Measurements from ENCODE around the gene ABHD15.
"Not testable (repeated sequence)": the region's sequence is repeated elsewhere in the genome, so short reads cannot be mapped to it uniquely, and the experiment has no call there.

The ABHD15 gene

DNA sequence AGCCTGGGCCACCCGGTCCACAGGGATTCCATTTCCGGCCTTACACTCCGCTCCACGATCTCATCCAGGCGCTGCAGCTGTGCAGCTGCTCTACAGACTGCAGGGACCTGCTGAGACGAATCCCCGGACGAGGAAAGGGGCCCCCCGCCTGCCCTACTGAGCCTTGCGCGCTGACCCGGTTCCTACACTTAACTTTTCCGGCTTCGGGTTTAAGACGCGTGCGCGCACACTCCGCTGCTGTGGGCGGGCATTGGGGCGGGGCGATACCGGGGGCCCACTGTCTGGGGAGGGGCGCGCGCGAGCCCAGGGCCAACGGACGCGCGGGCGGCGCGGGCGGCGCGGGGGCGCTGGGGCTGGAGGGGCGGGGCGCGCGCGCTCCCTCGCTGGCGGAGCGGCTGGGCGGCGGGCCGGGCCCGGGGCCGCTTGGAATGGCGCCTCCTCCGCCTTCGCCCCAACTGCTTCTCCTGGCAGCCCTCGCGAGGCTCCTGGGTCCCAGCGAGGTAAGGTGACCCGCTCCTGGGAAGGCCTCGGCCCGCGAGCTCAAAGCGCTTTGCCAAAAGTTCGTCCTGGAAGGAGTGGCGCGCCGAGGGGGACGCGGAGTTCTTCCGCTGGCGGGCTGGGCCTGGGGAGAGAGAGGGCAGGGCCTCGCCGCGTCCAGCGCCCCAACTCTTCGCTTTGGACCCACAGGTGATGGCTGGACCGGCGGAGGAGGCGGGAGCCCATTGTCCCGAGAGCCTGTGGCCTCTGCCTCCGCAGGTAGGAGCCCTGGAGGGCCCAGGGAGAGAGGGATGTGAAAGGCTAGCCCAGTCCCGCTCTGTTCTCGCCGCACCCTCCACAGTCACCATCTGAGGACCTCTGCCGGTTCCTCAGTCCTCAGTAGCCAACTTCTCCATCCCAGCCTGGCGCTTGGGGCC, 1.8 kb upstream of the ABHD15 start, which contains the start of gene TP53I13:
TSS of gene TP53I13 (plus strand) at position 371 of the 914 bp plus-strand sequence. CDS start at position 429, 58 bp downstream.
- DNase-seq (ENCODE audit: low read depth): no peak

DNA sequence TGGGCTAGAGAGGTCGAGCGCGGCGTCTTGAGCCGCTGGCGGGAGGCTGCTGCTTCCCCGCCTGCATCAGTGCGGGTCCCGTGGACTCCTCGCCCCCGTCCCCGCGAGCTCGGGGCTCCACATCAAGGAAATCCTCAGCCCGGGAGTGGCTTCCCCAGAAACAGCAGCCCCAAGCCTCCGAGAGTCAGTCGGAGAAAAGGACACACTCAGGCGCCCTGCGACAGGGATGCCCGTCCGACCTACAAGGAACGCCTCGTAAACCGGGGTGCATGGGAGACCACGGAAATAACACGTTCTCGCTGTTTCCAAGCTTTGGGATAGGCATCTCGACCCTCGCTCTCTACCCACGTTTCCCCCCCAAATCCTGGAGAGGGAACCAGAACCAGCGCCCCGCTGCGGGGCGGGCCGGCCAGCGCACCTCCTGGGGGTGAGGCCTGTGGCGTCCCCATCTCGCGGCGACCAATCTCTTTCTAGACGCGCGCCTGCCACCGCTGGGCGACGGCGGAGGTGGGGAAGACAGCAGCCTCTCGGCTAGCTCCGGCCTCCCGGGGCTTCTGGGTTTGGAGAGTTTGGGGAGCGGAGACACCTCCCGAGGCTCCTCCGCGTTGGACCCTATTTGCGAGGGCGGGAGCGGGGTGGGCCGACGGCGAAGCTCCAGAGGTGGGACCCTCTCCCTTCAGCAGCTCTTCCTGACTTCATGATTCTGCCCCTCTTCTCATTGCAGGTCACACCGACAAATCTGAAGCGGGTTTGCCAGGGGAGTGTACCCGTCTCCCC, 905 bp upstream of the ABHD15 start:
- DNase-seq (ENCODE audit: low read depth): no peak

DNA sequence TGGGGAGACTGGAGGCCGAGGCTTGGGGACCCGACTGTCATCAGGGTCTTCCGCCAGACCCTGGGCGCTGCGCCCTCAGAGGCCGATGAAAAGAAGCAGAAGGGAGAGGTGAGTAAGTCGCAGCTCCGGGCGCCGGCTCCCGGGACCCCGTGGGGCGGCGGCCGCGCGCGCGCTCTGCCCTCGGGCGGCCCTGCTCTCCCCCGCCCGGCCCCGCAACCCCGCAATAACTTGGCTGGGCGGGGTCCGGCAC, 392 bp upstream of the ABHD15 start:
- no peak for DNase-seq (ENCODE audit: low read depth)

DNA sequence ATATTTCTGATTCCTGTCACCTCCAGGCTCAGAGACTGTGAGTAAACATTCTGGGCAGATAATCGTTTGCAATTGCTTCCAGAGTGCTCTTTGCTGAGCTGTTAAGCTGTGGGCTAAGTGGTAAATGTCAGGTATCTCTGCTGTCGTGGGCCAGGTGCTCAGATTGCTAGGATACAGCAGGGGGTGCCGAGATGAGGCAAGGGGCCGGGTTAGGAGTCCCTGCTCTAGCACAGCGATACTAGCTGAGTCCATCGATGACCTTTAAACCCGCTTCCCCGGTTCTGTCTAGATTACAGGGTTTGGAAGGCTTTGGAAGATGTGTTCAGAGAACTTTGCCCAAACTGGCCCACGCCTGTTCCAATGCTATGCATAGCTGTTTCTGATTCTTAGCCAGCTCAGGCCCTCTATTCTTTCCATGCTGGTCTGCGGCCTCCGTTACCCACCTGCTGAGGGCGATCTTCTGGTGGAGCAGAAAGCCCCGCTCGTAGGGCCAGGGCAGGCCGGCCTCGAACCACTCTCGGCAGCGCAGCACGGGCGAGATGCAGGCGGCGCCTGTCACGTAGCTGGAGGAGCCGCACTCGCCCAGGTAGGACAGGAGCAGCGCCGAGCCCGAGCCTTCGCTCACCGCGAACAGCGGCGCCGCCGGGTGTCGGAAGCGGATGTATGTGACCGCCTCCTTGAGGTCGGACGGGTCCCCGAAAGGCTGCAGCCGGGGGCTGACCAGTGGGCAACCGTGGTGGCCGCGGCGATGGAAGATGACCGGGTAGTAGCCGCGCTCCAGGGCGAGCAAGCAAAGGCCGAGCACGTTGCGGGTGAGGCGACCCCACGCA, 979 bp downstream of the ABHD15 start:
- DNase-seq (ENCODE audit: low read depth): no peak

DNA sequence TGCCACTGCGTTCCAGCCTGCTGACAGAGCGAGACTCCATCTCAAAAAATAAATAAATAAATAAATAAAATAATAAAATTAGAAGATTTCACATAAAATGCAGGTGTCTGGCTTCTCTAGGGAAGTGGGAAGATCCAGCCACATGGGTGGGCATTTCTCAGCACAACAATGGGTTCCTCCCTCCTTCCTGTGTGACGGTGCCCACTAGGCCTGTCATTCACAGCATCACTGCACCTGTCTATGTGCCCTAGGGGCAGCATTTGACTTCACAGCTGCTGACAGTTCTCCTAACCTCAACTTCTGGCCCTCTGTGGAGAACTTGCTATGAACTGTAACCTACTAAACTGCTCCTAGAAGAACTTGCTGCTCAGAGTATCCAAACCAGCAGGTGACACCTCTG, 3.0 kb downstream of the ABHD15 start:
- DNase-seq (ENCODE audit: low read depth): no peak

DNA sequence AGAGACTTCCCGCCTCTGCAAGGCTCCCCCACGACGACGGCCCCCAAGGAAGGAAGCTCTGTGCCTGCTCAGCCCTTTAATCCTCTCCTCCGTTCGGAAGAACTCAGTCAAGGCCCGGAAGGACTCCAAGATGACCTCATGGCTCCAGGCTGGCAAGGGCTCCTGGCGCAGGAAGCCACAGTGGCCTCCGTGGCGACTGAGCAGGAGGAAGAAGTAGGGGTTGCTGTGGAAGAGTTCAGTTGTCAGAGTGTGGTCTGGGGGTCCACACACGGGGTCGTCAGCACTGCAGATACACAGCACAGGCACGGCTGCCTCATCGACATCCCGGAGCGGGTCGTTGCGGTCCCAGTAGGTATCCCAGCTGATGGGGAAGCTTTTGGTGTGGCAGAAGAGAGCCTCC, 4.2 kb downstream of the ABHD15 start:
- no peak for DNase-seq (ENCODE audit: low read depth)

DNA sequence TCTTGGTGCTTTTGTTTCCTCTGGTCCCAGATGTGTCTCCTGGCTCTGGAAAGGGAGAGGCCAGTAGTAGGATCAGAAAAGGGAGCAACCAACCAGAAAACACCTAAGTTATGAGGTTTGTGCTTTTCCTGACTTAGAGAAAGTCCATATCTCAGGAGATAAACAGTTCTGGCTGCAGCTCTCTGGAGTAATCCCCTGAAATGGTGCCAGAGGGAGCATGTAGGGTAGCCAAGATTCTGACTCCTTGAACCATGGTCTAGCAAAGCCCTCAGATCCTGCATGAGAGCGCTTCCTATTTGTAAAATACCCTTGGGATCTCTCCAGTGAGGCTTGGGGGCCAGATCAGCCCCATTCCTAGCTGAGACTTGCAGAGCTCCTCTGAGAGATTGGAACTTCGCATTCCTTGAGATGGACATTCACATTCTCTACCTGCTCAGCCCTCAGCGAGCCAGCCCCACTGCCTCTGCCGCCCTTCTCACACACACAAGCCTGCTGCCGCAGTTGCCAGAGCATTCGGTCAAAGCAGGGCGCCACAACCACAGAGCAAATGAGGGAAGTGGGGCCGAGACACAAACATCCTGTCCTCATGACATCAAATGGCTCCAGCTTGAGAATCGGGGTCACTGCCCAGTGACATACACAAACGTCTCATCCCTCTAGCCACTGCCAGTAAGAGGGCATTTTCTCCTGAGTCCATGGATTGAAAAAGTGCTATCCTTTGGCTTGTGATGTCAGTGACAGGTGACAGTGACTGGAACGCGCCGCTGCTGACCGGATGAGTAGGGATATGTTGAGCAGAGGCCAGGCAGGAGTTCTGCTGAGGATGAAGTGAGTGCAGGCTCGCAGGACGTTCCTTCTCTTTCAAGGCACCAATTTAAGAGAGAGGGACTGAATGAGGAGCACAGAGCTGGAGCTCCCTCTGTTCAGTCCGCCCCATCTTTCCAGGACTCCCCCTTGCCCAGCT, 5.0 kb downstream of the ABHD15 start:
- no peak for DNase-seq (ENCODE audit: low read depth)

DNA sequence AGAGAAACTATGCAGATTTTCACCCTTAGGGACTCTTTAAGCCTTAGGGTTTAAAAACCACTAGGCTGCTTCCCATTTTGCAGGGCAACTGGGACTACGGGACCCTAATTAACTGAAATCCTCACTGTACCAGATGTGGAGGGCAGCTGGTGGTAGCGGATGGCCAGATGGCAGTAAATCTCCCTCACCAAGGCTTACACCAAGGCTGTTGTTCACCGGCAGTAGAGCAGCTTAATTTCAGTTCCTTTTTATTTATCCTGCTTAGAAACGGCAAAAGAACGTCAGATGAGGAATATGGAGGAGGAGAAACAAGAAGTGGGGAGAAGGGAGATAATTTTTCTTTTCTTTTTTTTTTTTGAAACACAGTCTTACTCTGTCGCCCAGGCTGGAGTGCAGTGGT, 6.5 kb downstream of the ABHD15 start:
- DNase-seq (ENCODE audit: low read depth): no peak

DNA sequence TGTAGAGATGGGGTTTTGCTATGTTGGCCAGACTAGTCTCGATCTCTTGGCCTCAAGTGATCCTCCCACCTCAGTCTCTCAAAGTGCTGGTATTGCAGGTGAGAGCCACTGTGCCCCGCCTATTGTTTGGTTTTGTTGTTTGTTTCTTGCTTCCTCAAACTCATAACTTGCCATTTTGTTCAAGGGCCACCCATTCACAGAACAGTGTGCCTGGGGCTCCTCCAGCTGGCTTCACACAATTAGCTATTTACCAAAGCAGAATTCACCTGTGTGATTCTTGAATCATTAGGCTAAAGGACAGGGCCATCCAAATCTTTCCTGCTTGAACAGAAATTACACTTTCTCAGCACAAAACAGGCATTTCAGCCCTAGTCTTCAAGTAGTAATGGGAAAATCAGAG, 7.2 kb downstream of the ABHD15 start:
- no peak for DNase-seq (ENCODE audit: low read depth)

DNA sequence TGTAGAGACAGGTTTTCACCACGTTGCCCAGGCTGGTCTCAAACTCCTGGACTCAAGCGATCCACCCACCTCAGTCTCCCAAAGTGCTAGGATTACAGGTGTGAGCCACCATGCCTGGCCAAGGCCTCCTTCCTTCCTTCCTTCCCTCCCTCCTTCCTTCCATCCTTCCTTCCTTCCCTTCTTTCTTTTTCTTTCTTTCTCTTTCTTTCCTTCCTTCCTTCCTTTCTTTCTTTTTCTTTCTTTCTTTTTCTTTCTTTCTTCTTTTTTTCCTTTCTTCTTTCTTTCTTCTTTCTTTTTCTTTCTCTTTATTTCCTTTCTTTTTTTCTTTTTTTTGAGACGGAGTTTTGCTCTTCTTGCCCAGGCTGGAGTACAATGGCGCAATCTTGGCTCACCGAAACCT, 8.7 kb downstream of the ABHD15 start:
- not testable (repeated sequence) for DNase-seq (ENCODE audit: low read depth)

DNA sequence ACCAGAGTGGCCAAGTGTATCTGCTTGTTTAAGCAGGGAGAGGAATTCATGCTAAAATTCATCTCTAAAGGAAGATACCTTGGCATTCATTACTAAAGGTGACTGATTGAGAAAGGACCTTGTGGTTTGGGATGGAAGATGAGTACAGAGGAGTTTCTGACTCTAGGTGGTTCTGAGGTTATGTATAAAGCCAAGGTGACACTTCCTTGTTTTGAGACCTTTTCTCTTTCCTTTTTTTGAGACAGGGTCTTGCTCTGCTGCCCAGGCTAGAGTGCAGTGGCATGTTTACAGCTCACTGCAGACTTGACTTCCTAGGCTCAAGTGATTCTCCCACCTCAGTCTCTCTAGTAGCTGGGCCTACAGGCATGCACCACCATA, 9.1 kb downstream of the ABHD15 start:
- no peak for DNase-seq (ENCODE audit: low read depth)

DNA sequence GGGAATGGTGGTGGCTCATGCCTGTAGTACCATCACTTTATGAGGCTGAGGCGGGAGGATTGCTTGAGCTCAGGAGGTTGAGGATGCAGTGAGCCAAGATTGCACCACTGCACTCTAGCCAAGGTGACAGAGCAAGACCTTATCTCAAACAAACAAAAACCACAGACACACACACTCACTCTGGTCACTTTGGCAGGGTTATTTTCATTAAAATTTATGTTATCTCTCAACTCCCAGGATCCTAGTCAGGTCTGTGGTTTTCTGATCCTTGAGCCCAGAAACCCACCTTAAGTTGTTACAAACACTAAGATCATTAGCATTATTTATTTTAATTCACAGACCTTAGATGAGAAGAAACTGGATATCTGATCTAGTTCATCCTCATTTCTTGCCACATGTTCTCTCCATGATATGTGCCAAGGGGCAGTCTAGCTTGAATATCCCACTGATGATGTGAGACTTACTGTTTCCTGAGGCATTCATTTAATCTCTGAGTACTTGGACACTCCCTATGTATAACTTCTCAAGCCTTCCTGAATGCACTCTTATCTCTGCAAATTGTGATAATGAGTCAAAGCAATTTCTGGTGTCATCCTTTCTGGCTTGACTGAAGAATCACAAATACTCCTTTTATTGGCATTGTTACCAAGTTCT, 9.6 kb downstream of the ABHD15 start:
- DNase-seq (ENCODE audit: low read depth): no peak

DNA sequence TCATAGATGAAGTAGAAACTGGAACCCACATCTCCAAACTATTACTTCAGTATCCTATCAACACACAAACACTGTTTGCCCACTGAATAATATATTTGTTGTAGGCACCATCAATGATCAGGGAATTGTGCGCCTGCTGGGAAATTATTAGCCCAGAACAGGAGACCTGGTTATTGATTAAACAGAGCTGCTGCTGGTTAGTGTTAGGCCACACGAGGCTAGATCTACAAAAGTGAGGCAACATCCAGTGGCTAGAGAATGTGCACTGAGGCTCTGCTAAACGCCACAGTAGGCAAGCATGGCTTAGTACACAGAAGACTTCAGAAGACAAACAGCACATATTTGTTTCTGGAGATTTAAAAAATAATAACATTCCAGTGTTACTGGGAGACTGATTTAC, 11.0 kb downstream of the ABHD15 start:
- DNase-seq (ENCODE audit: low read depth): no peak

DNA sequence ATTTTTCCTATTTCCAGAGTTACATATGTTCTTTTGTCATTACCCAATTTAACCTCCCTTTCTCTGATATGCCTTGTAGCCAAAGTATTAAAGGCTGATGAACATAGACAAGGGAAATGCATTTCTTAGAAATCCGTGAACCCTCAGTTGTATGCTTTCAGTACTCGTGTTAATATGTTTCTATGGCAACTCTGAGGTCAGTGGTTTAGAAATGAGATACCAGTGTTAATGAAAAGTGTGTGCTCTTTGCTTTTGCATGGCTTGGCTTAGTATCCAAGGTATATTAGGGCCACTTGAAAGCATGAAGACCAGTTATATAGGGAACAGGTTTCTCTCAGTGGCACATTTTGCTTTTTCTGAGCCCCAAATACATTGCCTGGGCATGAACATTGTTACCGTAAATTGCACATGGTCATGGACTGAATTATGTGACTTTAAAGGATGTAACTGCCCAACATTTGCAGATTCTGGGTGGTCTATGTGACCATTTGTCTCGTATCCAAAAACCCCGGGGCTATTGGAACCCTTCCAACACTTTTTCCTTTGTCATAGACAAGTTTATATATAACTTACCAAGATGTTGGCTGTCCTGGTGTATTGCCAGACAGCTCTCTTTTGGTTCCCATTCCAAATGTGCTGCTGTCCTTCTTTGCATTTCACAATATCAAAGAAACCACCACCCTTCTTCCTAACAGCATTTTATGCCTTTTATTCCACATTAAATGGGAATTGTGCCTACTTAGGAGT, 17.5 kb downstream of the ABHD15 start:
- no peak for DNase-seq (ENCODE audit: low read depth)

DNA sequence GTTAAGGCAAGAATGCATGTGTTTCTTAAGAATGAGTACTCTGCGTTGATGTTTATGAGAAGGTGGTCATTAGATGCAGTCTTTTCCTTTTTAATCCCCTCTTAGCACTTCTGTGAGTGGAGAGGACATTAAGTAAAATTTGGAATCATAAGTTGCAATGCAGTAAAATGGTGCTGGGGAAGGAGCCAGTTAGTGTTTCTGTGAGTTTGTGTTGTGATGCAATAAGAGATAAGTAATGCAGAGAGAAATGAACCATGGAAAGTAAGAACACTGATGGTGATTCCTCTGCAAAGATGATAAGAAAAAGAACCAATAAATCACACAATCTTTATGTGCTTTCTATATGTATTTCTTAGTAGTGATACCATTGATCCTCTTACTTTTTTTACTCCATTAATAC, 20.0 kb downstream of the ABHD15 start:
- DNase-seq (ENCODE audit: low read depth): no peak

DNA sequence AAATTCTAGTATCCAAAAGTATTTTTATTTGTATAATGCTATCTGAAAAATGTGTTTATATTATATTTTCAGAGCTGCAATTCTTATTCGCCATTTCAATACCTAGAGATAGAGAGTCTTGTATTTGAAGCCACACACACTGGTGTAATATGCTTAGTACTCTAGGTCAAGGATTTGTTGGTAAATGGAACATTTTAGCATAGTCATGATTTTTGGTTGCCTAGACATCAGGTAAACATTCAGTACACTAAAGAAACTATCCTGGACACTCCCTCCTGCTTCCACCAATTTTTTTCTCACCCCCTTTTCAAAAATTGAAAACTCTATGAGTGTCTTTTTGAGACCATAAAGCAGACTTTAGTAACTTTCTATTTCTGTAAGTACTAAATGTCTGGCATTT, 20.8 kb downstream of the ABHD15 start:
- DNase-seq (ENCODE audit: low read depth): no peak

DNA sequence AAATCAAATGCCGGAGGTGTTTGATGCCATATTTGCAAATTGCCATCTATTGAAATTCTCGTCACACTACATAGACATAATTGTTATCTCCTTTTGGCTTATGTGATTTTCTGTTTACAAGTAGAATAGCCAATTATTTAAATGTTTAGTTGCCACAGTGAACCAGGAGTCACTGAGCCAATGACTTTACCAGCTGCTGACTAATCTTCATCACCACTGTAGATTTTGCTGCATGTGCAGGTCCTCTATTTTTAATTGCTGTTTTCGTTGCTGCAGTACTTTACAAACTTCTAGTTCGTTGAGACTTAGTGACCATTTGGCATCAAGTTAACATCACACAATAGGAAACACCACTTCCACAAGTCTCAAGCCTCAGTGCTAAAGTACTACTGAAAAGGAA, 22.8 kb downstream of the ABHD15 start:
- no peak for DNase-seq (ENCODE audit: low read depth)

DNA sequence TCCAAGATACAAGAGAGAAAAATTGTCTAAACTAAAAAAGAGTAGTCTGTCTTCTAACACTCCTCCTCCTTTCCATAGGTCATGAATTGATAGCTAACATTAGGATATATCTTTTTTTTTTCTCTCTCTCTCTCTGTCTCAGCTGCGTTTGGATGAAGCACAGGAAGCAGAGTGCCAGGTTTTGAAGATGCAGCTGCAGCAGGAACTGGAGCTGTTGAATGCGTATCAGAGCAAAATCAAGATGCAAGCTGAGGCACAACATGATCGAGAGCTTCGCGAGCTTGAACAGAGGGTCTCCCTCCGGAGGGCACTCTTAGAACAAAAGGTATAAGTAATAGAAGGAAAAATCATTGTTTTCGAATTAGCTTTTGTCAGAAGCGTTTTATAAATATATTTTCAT, 32.9 kb downstream of the ABHD15 start:
- DNase-seq (ENCODE audit: low read depth): no peak

DNA sequence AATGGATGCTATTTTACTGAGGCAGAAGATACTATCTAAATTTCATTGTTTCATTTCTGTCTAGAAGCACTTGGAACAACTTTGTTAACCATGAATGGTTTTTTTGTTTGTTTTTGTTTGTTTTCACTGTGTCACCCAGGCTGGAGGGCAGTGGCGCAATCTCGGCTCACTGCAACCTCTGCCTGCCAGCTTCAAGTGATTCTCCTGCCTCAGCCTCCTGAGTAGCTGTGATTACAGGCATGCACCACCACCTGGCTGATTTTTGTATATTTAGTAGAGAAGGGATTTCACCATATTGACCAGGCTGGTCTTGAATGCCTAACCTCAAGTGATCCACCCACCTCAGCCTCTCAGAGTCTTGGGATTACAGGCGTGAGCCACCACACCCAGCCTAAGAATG, 40.5 kb downstream of the ABHD15 start:
- DNase-seq (ENCODE audit: low read depth): no peak

DNA sequence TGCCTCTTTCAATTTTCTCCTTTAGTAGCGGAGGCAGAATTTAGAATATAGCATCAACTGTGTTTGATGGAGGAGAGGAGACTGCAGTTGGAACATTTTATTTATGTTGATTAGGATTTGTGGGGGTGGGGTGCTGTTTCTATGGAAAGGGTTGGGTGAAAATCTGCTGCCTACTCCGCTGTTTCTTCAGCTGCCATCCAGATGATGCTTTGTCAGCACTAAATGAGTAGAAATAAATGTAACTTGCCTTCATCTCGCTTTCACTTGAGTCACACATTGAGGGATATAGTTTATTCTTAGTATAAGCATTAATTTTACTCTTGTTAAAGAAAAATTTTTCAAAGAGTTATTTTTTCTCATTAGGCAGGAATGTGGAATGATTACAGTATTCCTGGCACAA, 42.1 kb downstream of the ABHD15 start:
- no peak for DNase-seq (ENCODE audit: low read depth)

Measured in HS-5 (cell line).